ENCODE results near the gene NEK6. TPM values are rescaled to one million over a fixed set of nuclear protein-coding genes. Genes with fewer than 3 reads are reported as not detected.
A peak's percentile ranks its signal among the peaks of the same experiment; 100 is the strongest.

The NEK6 gene
- 18.5 TPM for polyA plus RNA-seq (2013, experiment 1 of 4)
- 22.4 TPM for polyA plus RNA-seq (2013, experiment 2 of 4)
- 13.9 TPM for polyA plus RNA-seq (2013, experiment 3 of 4)
- polyA plus RNA-seq (2013, experiment 4 of 4) = 16.7 TPM

DNA sequence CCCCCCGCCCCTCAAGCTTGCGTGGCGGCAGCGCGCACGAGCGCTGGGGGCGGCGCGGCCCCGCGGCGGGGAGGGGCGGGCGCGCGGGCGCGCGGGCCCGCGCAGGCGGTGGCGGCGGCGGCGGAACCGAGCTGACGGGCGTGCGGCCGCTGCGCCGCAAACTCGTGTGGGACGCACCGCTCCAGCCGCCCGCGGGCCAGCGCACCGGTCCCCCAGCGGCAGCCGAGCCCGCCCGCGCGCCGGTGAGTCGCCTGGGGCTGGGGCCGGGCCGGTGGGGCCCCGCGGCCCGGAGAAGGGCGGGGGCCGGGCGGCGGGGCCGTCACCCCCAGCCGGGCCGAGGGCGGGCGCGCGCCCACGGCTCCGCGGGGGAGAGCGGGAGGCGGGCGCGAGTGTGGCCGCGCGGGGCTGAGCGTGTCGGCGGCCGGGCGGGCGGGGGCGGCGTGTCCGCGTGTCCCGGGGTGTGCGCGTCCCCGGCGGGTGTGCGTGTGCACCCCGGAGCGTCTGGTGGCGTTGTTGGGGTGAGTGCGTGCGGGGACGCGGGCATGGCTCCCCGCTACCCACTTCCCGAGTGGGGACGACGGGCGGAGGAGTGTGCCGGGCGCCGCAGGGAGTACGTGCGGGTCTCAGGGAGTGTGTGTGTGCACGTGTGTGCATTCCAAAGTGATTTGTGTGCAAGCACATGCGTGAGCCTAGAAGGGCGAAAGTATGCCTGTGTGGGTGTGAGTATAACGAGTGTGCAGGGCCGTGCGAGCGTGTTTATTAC is at the start of gene NEK6:
NEK6 (plus strand) TSS at position 106 of the 763 bp plus-strand sequence. CDS start 44,016 bp downstream, outside the sequence.
- Histone ChIP-seq H3K36me3 (ENCODE audit: control insufficient read depth, insufficient read depth, low read length) (no peaks in the 10 kb centered on the region), H3K4me1 (ENCODE audit: control insufficient read depth, insufficient read depth, low read length) (peaks cover 16% of the 10 kb centered on the region), H3K9me3 (ENCODE audit: control insufficient read depth, low read length) (no peaks in the 10 kb centered on the region), H3K27me3 (ENCODE audit: control insufficient read depth, insufficient read depth, low read length, poor library complexity, severe bottlenecking) (peaks cover 12% of the 10 kb centered on the region), H3K4me3 (ENCODE audit: insufficient read depth, low read depth, low read length) (peak within 1 kb of the TSS; percentile 41), H3K27ac (ENCODE audit: insufficient read depth, low read depth, low read length, poor library complexity, severe bottlenecking) (no peak within 1 kb of the TSS)
- 1% methylated on average over 116 of the region's 116 CpGs for WGBS, 2 experiments

DNA sequence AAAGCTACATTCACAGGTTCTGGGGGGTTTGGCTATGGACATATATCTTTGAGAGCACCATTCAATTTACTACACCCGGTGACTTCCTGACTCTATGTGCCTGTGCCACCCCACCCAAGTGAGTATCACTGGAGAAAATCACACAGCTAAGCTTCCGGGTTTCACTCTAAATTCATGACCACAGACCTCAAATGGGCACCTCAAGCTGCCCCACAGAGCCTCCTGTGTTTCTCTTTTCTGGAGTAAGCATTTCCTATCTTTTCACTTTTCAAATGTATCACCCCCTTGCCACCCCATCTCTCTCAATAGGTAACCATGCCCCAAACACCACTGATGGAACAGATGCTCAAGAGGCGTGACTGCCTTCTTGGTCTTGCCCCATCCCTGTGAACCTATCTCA is 49.2 kb upstream of the NEK6 start:
- Histone ChIP-seq H3K9me3 (ENCODE audit: control insufficient read depth, low read length) (no peaks in the 10 kb centered on the region), H3K27me3 (ENCODE audit: control insufficient read depth, insufficient read depth, low read length, poor library complexity, severe bottlenecking) (no peaks in the 10 kb centered on the region), H3K4me1 (ENCODE audit: control insufficient read depth, insufficient read depth, low read length) (no peaks in the 10 kb centered on the region), H3K36me3 (ENCODE audit: control insufficient read depth, insufficient read depth, low read length) (no peaks in the 10 kb centered on the region), H3K4me3 (ENCODE audit: insufficient read depth, low read depth, low read length) (no peak overlapping the region), H3K27ac (ENCODE audit: insufficient read depth, low read depth, low read length, poor library complexity, severe bottlenecking) (no peak overlapping the region)
- 95 to 96% methylated on average over 3 of the region's 3 CpGs for WGBS, 2 experiments

DNA sequence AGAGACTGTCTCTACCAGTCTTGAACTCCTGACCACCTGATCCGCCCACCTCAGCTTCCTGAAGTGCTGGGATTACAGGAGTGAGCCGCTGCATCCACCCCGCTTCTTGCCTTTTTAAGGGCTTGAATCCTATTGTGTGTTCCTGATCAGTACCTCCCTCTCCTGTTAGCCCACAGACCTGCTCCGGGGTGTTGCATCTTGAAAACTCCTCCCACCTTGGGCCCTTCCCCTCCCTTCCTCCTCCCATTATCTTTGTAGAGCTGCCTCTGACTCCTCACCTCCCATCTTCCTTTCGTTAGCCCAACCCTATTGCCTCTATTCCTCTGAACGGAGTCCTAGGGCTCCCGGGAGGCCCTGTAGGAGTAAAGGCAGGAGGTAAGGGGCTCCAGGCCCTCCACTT is 48.5 kb upstream of the NEK6 start:
- 43 to 46% methylated on average over 7 of the region's 7 CpGs for WGBS, 2 experiments
- H3K9me3 ChIP-seq (ENCODE audit: control insufficient read depth, low read length) = no peaks in the 10 kb centered on the region
- no peaks in the 10 kb centered on the region for H3K36me3 ChIP-seq (ENCODE audit: control insufficient read depth, insufficient read depth, low read length)
- H3K27ac ChIP-seq (ENCODE audit: insufficient read depth, low read depth, low read length, poor library complexity, severe bottlenecking) = no peak overlapping the region
- H3K4me3 ChIP-seq (ENCODE audit: insufficient read depth, low read depth, low read length) = no peak overlapping the region
- H3K4me1 ChIP-seq (ENCODE audit: control insufficient read depth, insufficient read depth, low read length) = no peaks in the 10 kb centered on the region
- H3K27me3 ChIP-seq (ENCODE audit: control insufficient read depth, insufficient read depth, low read length, poor library complexity, severe bottlenecking) = no peaks in the 10 kb centered on the region

DNA sequence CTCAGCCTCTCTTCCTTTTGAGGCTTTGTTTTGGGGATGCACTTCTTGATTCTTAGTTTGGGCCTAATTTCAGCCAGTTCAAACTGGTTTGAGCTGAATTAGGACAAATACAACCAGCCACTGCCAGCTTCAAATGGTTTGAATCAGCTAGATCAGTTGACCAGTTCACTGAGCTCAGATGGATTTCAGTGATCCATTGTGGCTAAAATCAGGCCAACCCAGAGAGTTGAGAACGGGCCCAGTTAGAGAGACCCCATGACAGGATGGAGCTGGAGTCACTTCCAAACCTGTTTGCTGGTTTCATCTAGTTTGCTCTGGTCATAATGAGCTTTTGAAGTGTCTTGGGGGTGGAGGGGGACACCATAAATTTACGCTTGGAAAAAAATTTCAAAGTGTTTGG is 48.0 kb upstream of the NEK6 start:
- no peaks in the 10 kb centered on the region for H3K9me3 ChIP-seq (ENCODE audit: control insufficient read depth, low read length)
- H3K36me3 ChIP-seq (ENCODE audit: control insufficient read depth, insufficient read depth, low read length) = no peaks in the 10 kb centered on the region
- H3K27me3 ChIP-seq (ENCODE audit: control insufficient read depth, insufficient read depth, low read length, poor library complexity, severe bottlenecking) = no peaks in the 10 kb centered on the region
- no peak overlapping the region for H3K4me3 ChIP-seq (ENCODE audit: insufficient read depth, low read depth, low read length)
- 97 to 98% methylated on average over 2 of the region's 2 CpGs for WGBS, 2 experiments
- H3K27ac ChIP-seq (ENCODE audit: insufficient read depth, low read depth, low read length, poor library complexity, severe bottlenecking) = no peak overlapping the region
- H3K4me1 ChIP-seq (ENCODE audit: control insufficient read depth, insufficient read depth, low read length) = no peaks in the 10 kb centered on the region

DNA sequence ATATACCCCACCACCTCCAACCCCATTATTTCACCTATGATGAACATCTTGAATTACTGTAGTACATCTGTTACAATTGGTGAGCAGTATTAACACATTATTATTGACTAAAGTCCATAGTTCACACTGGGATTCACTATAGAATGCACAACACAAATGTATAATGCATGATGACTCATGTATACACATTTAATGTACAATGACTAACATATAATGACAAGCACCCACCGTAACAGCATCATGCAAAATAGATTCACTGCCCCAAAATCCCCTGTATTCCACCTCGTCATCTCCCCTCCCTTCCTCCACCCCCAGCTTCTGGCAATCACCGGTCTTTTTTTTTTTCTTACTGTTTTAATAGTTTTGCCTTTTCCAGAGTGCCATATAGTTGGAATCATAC is 47.1 kb upstream of the NEK6 start:
- no peaks in the 10 kb centered on the region for H3K4me1 ChIP-seq (ENCODE audit: control insufficient read depth, insufficient read depth, low read length)
- H3K27ac ChIP-seq (ENCODE audit: insufficient read depth, low read depth, low read length, poor library complexity, severe bottlenecking) = no peak overlapping the region
- 93 to 94% methylated on average over 3 of the region's 3 CpGs for WGBS, 2 experiments
- H3K36me3 ChIP-seq (ENCODE audit: control insufficient read depth, insufficient read depth, low read length) = no peaks in the 10 kb centered on the region
- no peaks in the 10 kb centered on the region for H3K9me3 ChIP-seq (ENCODE audit: control insufficient read depth, low read length)
- no peak overlapping the region for H3K4me3 ChIP-seq (ENCODE audit: insufficient read depth, low read depth, low read length)
- no peaks in the 10 kb centered on the region for H3K27me3 ChIP-seq (ENCODE audit: control insufficient read depth, insufficient read depth, low read length, poor library complexity, severe bottlenecking)

DNA sequence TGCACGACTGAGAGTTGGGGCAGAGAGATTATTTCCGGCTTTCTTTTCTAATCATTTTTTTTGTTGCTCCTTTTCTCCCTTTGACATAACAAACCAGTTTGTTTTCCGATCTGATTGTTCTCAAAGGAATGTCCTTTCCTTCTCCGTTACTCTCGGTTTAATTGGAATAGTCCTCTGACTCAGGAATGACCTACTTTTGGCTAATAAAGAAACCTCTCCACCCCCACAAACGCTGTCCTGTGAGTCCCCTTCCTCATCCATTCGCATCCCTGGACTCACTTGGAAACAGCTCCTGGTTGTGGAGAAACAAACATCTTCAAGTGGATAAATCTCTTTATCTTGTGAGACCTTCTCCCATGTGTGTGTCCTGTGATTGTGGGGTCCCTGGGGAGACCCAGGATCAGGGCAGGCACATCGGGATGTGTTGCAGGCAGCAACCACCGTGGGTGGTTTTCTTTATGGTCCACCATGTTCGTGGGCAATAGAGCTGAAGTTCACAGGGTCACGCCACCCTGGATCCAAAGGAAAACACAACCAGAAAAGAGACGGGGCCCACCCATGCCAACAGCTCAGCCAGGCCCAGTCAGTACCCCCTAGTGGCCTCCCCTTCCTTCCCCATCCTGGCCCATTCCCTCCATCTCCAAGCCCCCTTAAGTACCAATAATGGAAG is 45.2 kb upstream of the NEK6 start:
- Histone ChIP-seq H3K4me3 (ENCODE audit: insufficient read depth, low read depth, low read length) (no peak overlapping the region), H3K36me3 (ENCODE audit: control insufficient read depth, insufficient read depth, low read length) (no peaks in the 10 kb centered on the region), H3K27me3 (ENCODE audit: control insufficient read depth, insufficient read depth, low read length, poor library complexity, severe bottlenecking) (no peaks in the 10 kb centered on the region), H3K4me1 (ENCODE audit: control insufficient read depth, insufficient read depth, low read length) (no peaks in the 10 kb centered on the region), H3K27ac (ENCODE audit: insufficient read depth, low read depth, low read length, poor library complexity, severe bottlenecking) (no peak overlapping the region), H3K9me3 (ENCODE audit: control insufficient read depth, low read length) (no peaks in the 10 kb centered on the region)
- WGBS, 2 experiments = 75 to 79% methylated on average over 11 of the region's 12 CpGs

DNA sequence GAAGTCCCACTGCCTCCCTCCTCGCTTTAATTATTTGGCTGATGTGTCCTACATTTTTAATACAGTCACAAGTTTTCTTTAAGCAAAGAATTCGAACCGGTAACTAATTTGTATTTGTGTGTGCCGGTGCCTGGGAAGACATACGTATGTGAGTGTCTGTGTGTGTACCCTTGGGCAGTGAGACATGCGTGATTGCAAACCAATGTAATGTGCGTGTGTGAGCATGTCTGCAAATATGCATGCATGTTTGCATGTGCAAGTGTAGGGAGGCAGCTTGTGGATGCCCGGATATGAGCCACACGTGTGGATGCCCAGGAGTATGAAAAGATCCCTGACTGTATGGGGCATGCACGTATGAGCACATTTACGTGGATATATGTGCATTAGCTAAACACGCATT is 44.4 kb upstream of the NEK6 start:
- no peaks in the 10 kb centered on the region for H3K36me3 ChIP-seq (ENCODE audit: control insufficient read depth, insufficient read depth, low read length)
- no peak overlapping the region for H3K4me3 ChIP-seq (ENCODE audit: insufficient read depth, low read depth, low read length)
- H3K4me1 ChIP-seq (ENCODE audit: control insufficient read depth, insufficient read depth, low read length) = no peaks in the 10 kb centered on the region
- H3K9me3 ChIP-seq (ENCODE audit: control insufficient read depth, low read length) = no peaks in the 10 kb centered on the region
- no peak overlapping the region for H3K27ac ChIP-seq (ENCODE audit: insufficient read depth, low read depth, low read length, poor library complexity, severe bottlenecking)
- WGBS, 2 experiments = 95 to 96% methylated on average over 12 of the region's 12 CpGs
- H3K27me3 ChIP-seq (ENCODE audit: control insufficient read depth, insufficient read depth, low read length, poor library complexity, severe bottlenecking) = no peaks in the 10 kb centered on the region

DNA sequence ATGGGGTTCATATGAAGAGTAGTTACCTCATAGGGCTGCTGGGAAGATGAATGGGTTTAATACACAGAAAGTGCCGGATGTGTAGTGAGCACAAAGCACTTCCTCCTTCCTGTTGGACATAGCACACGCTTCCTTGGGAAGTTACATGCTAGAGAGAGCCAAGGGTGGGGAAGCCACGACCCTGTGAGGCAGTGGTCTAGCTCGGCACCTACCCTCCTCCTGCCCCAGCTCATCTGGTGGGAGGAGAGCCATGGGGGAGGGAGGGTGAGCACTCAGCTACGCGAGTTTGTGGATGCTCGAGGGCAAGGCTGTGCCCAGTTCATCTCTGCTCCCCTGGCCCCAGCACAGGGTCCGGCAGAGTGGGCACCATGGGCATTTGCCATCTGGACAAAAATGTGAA is 43.6 kb upstream of the NEK6 start:
- H3K9me3 ChIP-seq (ENCODE audit: control insufficient read depth, low read length) = no peaks in the 10 kb centered on the region
- 86 to 87% methylated on average over 8 of the region's 8 CpGs for WGBS, 2 experiments
- H3K27me3 ChIP-seq (ENCODE audit: control insufficient read depth, insufficient read depth, low read length, poor library complexity, severe bottlenecking) = no peaks in the 10 kb centered on the region
- no peaks in the 10 kb centered on the region for H3K4me1 ChIP-seq (ENCODE audit: control insufficient read depth, insufficient read depth, low read length)
- H3K4me3 ChIP-seq (ENCODE audit: insufficient read depth, low read depth, low read length) = no peak overlapping the region
- no peaks in the 10 kb centered on the region for H3K36me3 ChIP-seq (ENCODE audit: control insufficient read depth, insufficient read depth, low read length)
- no peak overlapping the region for H3K27ac ChIP-seq (ENCODE audit: insufficient read depth, low read depth, low read length, poor library complexity, severe bottlenecking)

DNA sequence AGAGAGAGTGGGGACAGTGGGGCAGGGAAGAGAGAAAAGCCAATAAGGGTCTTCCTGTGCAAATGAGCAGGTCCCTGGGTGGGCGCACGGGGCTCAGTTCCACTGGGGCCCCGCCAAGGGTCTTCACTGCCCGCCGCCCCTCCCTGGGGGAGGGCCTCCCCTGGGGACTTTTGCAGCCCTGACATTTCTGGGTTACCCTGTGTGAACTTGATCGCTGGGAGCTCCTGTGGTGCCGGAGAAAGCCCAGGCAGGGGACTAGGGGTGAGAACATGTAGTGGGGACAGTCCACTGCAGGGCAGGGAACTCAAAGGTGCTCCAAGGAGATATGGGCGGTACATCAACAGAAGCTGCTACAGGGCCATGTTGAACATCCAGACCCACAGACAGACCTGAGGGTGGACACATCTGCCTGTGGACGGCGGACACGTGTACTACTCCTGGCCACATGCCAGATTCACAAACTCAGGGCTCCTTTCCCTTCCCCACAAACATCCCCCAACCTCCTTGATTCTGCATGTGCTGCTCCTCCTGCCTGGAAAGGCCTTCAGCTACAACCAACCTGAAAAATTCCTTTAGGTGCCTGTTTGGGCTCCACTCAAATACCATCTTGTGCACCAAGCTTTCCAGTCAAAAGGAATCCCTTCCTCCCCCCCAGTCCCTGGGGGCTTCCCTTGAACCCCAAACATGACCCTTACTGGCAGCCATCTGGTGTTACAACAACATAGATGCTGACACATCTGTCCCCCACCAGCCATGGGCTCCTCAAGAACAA is 43.0 kb upstream of the NEK6 start:
- WGBS, 2 experiments = 87 to 91% methylated on average over 11 of the region's 11 CpGs
- Histone ChIP-seq H3K27ac (ENCODE audit: insufficient read depth, low read depth, low read length, poor library complexity, severe bottlenecking) (no peak overlapping the region), H3K4me1 (ENCODE audit: control insufficient read depth, insufficient read depth, low read length) (no peaks in the 10 kb centered on the region), H3K4me3 (ENCODE audit: insufficient read depth, low read depth, low read length) (no peak overlapping the region), H3K9me3 (ENCODE audit: control insufficient read depth, low read length) (no peaks in the 10 kb centered on the region), H3K27me3 (ENCODE audit: control insufficient read depth, insufficient read depth, low read length, poor library complexity, severe bottlenecking) (no peaks in the 10 kb centered on the region), H3K36me3 (ENCODE audit: control insufficient read depth, insufficient read depth, low read length) (no peaks in the 10 kb centered on the region)

DNA sequence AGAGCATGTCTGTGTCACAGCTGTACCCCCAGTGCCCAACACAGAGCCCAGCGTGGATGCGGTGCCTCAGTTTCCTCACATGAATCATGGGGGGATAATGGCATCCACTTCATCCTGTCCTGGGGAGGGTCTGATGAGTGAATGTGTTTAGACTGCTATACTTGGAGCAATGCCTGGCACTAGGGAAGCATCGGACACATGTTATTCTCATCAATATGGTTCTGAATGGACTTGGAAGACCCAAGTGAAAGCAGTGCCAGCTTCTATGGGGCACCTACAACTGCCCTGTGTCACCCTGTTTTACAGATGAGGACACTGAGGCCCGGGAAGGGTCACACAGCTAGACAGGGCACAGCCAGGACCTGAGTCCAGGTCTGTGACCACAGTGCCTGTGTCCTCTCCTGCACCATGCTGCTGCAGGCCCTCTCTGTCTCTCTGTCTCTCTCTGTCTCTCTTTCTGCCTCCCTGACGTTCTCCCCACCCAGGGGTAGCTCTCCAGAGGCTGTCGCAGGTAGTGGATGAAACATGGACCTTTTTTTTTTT is 42.3 kb upstream of the NEK6 start:
- Histone ChIP-seq H3K4me1 (ENCODE audit: control insufficient read depth, insufficient read depth, low read length) (no peaks in the 10 kb centered on the region), H3K27ac (ENCODE audit: insufficient read depth, low read depth, low read length, poor library complexity, severe bottlenecking) (no peak overlapping the region), H3K36me3 (ENCODE audit: control insufficient read depth, insufficient read depth, low read length) (no peaks in the 10 kb centered on the region), H3K4me3 (ENCODE audit: insufficient read depth, low read depth, low read length) (no peak overlapping the region), H3K9me3 (ENCODE audit: control insufficient read depth, low read length) (no peaks in the 10 kb centered on the region), H3K27me3 (ENCODE audit: control insufficient read depth, insufficient read depth, low read length, poor library complexity, severe bottlenecking) (no peaks in the 10 kb centered on the region)
- 90 to 95% methylated on average over 6 of the region's 6 CpGs for WGBS, 2 experiments

Measured in ectodermal cell (in vitro differentiated cells).